Measurements from ENCODE around the gene CCNE1. TPM values are rescaled to one million over a fixed set of nuclear protein-coding genes. Genes with fewer than 3 reads are reported as not detected.

Gene CCNE1
- total and polyA plus RNA-seq, 2 experiments from 2014 or later: 26.1 to 38.3 TPM

- no peaks in the 10 kb centered on the region for H3K9me2 ChIP-seq (ENCODE audit: insufficient read depth)
- peaks cover 6% of the 10 kb centered on the region for H3K4me1 Mint-ChIP-seq
- no peaks in the 10 kb centered on the region for H3K36me3 ChIP-seq (ENCODE audit: insufficient read depth)
- peaks cover 6% of the 10 kb centered on the region for H3K27me3 Mint-ChIP-seq (ENCODE audit: insufficient read depth, low read depth, poor library complexity)
- H3K4me3 Mint-ChIP-seq: no peak overlapping the region
- no peaks in the 10 kb centered on the region; the same call in 2 of the 3 replicates for H3K36me3 Mint-ChIP-seq (ENCODE audit: low read depth)
- no peak overlapping the region for H3K4me2 ChIP-seq
- DNase-seq (ENCODE audit: low spot score) (no peak), ATAC-seq (no peak)
- no peak overlapping the region for H3K27ac Mint-ChIP-seq
- no peaks in the 10 kb centered on the region for H3K79me2 ChIP-seq (replicated peaks; ENCODE audit: insufficient read depth)
- TF ChIP-seq POLR2AphosphoS5 (IDR thresholded peaks at IDR 0.05; ENCODE audit: low read depth): no peak
- no peak for TF ChIP-seq CREB1 (CRISPR knock-in tag; IDR thresholded peaks at IDR 0.05; ENCODE audit: low read depth)
- no peak for TF ChIP-seq CTCF (conservative IDR thresholded peaks at IDR 0.05; ENCODE audit: low read depth in 2 of 2)
- TF ChIP-seq, protein P1, sequence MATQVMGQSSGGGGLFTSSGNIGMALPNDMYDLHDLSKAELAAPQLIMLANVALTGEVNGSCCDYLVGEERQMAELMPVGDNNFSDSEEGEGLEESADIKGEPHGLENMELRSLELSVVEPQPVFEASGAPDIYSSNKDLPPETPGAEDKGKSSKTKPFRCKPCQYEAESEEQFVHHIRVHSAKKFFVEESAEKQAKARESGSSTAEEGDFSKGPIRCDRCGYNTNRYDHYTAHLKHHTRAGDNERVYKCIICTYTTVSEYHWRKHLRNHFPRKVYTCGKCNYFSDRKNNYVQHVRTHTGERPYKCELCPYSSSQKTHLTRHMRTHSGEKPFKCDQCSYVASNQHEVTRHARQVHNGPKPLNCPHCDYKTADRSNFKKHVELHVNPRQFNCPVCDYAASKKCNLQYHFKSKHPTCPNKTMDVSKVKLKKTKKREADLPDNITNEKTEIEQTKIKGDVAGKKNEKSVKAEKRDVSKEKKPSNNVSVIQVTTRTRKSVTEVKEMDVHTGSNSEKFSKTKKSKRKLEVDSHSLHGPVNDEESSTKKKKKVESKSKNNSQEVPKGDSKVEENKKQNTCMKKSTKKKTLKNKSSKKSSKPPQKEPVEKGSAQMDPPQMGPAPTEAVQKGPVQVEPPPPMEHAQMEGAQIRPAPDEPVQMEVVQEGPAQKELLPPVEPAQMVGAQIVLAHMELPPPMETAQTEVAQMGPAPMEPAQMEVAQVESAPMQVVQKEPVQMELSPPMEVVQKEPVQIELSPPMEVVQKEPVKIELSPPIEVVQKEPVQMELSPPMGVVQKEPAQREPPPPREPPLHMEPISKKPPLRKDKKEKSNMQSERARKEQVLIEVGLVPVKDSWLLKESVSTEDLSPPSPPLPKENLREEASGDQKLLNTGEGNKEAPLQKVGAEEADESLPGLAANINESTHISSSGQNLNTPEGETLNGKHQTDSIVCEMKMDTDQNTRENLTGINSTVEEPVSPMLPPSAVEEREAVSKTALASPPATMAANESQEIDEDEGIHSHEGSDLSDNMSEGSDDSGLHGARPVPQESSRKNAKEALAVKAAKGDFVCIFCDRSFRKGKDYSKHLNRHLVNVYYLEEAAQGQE (IDR thresholded peaks at IDR 0.05; ENCODE audit: unreplicated experiment): no peak
- no peak for TF ChIP-seq STAT1 (IDR thresholded peaks at IDR 0.05; ENCODE audit: unreplicated experiment)
- no peak for TF ChIP-seq EZH2phosphoT487 (IDR thresholded peaks at IDR 0.05; ENCODE audit: unreplicated experiment)
- no peak for TF ChIP-seq JUNB (IDR thresholded peaks at IDR 0.05; ENCODE audit: unreplicated experiment)
- TF ChIP-seq ZNF114 (CRISPR knock-in tag; IDR thresholded peaks at IDR 0.05): no peak
- TF ChIP-seq NANOG (IDR thresholded peaks at IDR 0.05; ENCODE audit: borderline replicate concordance): no peak
- no peak for TF ChIP-seq ZNF331 (CRISPR knock-in tag; IDR thresholded peaks at IDR 0.05; ENCODE audit: low read depth)
- no peak overlapping the region for H3K27ac ChIP-seq (ENCODE audit: low read depth)
- peaks cover 7% of the 10 kb centered on the region; the same call in 1 of the 2 replicates for H3F3A ChIP-seq (replicated peaks; ENCODE audit: low read depth)
- H4K20me1 ChIP-seq (replicated peaks; ENCODE audit: insufficient read depth): no peaks in the 10 kb centered on the region
- peaks cover 8% of the 10 kb centered on the region for H3K4me1 ChIP-seq (ENCODE audit: insufficient read depth)
- H3K4me3 ChIP-seq: no peak overlapping the region
- no peak overlapping the region for H2AFZ ChIP-seq
- no peaks in the 10 kb centered on the region for H3K27me3 ChIP-seq (ENCODE audit: insufficient read depth)
- H3K9me3 Mint-ChIP-seq: no peaks in the 10 kb centered on the region
Measured at GRCh38 chr19:29850482-29850881, 38.7 kb downstream of the CCNE1 start.

- Histone ChIP-seq H3K27ac (ENCODE audit: low read depth) (no peak overlapping the region), H3K79me2 (replicated peaks; ENCODE audit: insufficient read depth) (no peaks in the 10 kb centered on the region), H4K20me1 (replicated peaks; ENCODE audit: insufficient read depth) (no peaks in the 10 kb centered on the region), H3F3A (replicated peaks; ENCODE audit: low read depth) (no peaks in the 10 kb centered on the region), H3K4me3 (no peak overlapping the region), H3K36me3 (ENCODE audit: insufficient read depth) (no peaks in the 10 kb centered on the region), H3K9me2 (ENCODE audit: insufficient read depth) (no peaks in the 10 kb centered on the region), H3K27me3 (ENCODE audit: insufficient read depth) (no peaks in the 10 kb centered on the region), H2AFZ (no peak overlapping the region), H3K4me2 (no peak overlapping the region), H3K4me1 (ENCODE audit: insufficient read depth) (no peaks in the 10 kb centered on the region)
- Mint-ChIP-seq H3K27me3 (ENCODE audit: insufficient read depth, low read depth, poor library complexity) (peaks cover 7% of the 10 kb centered on the region), H3K9me3 (no peaks in the 10 kb centered on the region), H3K4me1 (no peaks in the 10 kb centered on the region), H3K27ac (no peak overlapping the region), H3K4me3 (no peak overlapping the region), H3K36me3 (ENCODE audit: low read depth) (no peaks in the 10 kb centered on the region)
- TF ChIP-seq JUNB (IDR thresholded peaks at IDR 0.05; ENCODE audit: unreplicated experiment) (no peak), EZH2phosphoT487 (IDR thresholded peaks at IDR 0.05; ENCODE audit: unreplicated experiment) (no peak), ZNF331 (CRISPR knock-in tag; IDR thresholded peaks at IDR 0.05; ENCODE audit: low read depth) (no peak)
- no peak for ATAC-seq
- DNase-seq (ENCODE audit: low spot score): no peak
Measured at GRCh38 chr19:29851769-29852521, 40.2 kb downstream of the CCNE1 start.
